ENCODE results near the gene CA4.
A peak's percentile ranks its signal among the peaks of the same experiment; 100 is the strongest.
"Not testable (repeated sequence)": the region's sequence is repeated elsewhere in the genome, so short reads cannot be mapped to it uniquely, and the experiment has no call there.

Gene CA4

DNA sequence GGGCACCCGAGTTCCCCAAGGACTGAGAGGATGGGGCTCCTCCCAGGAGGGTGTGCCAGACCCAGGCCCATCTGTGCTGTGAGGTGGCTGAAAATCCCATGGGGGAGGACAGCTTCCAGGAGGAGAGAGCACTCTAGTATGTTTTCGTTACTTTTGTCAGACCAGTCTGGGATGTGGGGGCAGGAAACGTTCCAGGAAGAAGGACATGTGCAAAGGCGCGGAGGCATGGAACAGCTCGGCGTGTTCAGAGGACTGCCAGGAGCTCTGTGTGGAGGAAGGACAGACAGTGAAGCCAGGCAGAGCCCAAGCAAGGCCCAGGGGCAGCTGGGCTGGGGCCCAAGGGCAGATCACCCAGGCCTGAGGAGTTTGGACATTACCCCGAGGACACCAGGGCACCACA, 7.0 kb downstream of the CA4 start:
- no peak for DNase-seq

DNA sequence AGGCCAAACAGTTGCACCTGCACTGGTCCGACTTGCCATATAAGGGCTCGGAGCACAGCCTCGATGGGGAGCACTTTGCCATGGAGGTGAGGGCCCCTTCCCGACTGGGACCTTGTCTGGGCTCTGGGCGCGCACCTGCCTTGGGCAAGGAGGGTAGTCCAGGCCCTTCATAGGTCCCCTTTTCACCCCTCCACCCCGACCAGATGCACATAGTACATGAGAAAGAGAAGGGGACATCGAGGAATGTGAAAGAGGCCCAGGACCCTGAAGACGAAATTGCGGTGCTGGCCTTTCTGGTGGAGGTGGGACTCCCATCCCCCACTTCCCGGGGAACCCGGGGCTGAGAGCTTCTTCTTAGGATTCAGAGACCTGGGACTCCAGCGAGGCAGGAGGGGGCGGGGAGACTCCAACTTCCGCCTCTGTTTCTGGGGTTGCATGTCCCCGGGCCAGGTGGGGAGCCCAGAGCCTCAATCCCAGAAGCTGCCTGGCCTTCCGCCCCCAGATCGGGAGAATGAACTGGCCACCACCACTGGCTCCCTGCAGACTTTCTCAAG, 7.8 kb downstream of the CA4 start:
- DNase-seq, result no peak

GRCh38 chr17:60158751-60159478, 9.1 kb downstream of the CA4 start:
- no peak for DNase-seq

DNA sequence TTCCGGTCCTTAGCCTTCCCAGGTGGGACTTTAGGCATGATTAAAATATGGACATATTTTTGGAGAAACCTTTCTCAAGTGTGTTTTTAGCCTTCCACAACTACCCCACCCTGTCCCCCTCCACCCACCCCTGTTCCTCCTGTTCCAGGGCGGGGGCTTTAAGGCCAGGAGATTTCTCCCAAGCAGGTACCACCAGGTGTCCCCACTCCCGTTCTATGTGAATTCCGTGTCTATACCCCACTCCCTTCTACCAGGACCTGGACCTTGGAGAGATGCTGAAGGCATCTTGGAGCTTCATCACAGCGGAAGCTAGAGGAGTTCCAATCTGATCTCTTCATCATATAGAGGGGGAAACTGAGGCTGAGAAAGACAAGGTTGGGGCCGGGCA, 9.7 kb downstream of the CA4 start:
- DNase-seq, result no peak

GRCh38 chr17:60160829-60161501, 11.2 kb downstream of the CA4 start:
- DNase-seq, result no peak

DNA sequence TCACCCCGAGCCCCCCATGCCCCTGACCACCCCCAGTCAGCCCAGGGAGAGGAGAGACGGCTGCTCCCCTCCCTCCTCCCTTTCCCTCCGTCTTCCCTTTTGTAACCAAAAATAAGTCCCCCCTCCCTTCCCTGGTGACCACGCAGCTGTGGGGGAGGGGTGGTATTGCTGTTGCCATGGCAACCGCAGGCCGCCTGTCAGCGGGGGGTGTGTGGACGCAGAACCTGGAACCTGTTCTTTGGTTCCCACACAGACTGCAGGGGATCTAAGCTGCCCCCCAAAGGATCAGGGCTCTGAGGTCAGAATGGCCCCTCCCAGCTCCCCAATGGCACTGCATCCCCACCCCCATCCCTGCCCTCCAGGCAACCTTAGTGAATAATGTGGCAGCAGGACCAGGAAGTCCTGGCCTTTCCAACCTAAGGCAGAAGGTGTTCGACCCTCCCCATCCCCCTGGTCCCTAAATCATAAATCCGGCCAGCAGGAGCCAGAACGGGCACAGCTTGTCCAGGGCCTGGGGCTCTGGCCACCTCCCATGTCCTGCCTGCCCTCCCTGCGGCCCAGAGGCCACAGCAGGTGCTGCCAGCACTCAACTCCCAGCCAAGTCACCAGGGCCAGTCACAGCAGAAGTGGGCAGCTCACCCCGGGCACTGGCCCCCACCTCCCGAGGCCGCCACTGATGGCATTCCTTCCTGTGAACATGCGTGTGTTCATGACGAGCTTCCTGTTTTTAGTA, 12.0 kb downstream of the CA4 start:
- DNase-seq, result no peak

DNA sequence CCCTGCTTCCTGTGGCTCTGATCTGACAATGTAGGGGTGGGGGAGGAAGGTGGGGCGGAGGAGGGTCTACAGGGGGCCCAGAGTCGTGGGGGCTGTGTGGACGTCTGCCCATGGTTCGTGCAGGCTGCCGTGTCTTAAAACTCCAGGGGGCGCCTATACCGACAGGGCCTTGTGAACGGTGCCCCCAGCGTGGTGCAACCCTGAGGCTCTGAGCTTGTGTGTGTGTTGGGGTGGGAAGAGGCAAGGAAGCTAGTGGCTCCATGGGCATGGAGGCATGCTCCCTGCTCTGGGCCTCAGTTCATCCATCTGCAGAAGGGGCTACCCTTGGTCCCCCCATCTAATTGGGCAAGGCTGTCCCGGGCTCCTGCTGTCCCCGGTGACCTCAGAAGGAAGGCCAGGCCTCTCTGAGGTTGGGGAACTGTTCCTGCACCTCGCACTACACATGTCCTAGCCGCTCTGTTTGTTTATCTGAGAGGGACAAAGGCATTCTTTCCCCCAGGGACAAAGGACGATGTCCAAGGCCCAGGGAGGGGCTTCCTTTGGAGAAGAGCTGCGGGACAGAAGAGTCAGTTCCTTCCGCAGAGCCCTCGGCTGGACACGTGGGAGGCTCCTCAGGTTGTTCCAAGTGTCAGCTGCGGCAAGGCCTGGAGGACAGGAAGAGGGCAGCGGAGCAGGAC, 13.5 kb downstream of the CA4 start:
- DNase-seq, result no peak

DNA sequence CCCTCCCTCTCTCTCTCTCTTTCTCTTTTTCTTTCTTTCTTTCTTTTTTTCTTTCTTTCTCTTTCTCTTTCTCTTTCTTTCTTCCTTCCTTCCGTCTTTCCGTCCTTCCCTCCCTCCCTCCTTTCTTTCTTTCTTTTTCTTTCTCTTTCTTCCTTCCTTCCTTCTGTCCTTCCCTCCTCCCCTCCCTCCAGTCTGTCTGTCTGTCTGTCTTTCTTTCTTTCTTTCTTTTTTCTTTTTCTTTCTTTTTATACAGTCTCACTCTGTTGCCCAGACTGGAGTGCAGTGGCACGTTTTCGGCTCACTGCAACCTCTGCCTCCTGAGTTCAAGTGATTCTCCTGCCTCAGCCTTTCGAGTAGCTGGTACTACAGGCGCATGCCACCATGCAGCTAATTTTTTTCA, 14.4 kb downstream of the CA4 start:
- no peak for DNase-seq

DNA sequence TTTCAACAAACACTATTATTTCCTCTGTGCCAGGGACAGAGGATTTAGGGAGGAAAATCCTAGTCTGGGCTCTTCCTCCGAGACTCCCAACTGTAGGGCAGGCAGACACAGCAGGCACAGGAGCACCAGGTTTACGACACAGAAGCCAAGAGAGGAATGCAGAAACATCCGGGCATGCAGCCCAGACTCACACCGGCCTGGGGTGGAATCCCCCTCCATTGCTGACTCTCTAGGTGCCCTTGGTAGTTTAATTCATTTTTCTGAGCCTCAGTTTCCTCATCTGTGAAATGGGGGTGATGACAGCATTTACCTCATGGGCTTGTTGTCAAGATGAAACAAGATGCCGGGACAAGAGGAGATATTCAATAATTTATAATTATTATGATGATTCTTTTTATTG, 14.9 kb downstream of the CA4 start:
- no peak for DNase-seq

GRCh38 chr17:60165223-60165622, 15.4 kb downstream of the CA4 start:
- DNase-seq, result no peak

DNA sequence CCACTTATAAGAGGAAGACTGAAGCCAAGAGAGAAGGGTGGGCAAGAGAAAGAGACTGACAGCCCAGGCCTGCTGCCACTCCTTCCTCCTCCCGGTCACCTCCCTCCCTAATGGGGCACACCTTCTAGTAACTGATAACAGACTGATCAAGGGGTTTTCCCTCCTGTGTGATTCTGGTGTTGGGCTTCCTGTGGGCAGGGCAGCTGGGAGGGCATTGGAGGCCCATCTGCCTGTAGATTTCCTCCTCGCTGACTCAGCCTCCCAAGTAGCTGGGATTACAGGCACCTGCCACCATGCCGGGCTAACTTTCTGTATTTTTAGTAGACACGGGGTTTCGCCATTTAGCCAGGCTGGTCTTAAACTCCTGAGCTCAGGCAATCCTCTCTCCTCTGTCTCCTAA, 16.2 kb downstream of the CA4 start:
- DNase-seq, result peak; percentile 72

GRCh38 chr17:60167065-60167741, 17.4 kb downstream of the CA4 start:
- no peak for DNase-seq

GRCh38 chr17:60168654-60169053, 18.9 kb downstream of the CA4 start:
- DNase-seq, result no peak

GRCh38 chr17:60169921-60170817, 20.4 kb downstream of the CA4 start:
- DNase-seq, result no peak

GRCh38 chr17:60170835-60171752, 21.3 kb downstream of the CA4 start:
- DNase-seq, result no peak

- no peak for DNase-seq
Measured at GRCh38 chr17:60171753-60172079, 21.9 kb downstream of the CA4 start.

DNA sequence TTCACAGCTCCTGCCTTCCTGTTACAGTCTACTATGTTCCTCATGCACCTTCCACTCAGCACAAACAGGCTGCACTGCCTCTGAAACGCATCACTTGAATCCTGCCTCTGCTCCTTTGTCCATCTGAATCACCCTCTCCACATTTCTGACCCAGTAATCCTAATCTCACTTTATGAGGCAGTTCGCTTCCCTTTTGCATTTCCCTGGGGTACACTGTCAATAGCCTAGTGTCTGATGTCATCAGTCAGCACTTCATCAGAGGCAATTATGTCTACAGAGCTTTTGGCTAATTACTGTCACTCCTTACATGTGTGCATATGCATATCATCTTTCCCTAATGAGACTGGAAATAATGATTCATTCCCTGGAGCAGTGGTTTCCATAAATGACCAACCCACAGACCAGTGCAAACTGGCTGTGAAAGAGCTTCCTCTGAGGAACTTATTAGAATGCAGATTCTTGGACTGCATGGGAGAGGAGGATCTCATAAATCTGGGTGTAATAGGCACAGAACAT, 23.6 kb downstream of the CA4 start:
- no peak for DNase-seq

DNA sequence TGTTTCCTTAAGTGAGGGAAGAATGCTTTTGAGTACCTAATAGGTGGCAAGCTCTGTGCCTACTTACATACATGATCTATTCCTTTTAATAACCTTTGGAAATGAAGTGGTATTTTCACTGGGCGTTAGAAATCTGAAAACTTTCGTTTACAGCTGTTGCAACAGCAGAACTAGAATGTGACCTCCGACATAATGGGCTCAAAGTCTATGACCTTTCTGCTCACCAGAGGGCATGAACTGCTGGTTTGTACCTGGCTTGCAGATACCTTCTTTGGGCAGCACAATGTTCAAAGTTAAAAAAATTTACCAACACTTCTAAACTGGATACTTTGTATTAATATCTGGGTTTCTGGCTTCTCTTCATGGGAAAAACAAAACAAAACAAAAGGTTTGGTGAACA, 24.3 kb downstream of the CA4 start:
- DNase-seq, result no peak

GRCh38 chr17:60174767-60175166, 25.0 kb downstream of the CA4 start:
- not testable (repeated sequence) for DNase-seq

DNA sequence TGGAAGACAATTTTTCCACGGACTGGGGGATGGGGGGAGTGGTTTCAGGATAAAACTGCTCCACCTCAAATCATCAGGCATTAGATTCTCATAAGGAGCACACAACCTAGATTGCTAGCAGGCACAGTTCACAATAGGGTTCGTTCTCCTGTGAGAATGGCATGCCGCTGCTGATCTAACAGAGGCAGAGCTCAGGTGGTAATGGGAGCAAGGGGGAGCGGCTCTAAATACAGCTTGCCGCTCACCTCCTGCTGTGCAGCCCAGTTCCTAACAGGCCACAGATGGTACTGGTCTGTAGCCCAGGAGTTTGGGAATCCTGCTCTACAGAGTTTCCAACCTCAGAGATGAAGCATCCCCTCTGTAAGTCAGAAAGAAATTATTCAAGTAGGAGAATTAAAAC, 27.0 kb downstream of the CA4 start:
- DNase-seq, result not testable (repeated sequence)
